NCI-H524 treated with DMSO at 0.1 percent for 48 hours (cell line): ENCODE results near the gene AKAP6.
A peak's percentile ranks its signal among the peaks of the same experiment; 100 is the strongest.

Experiments used
- DNase-seq: peaks from one replicate; lab custom pipeline; 2025; lab: John Stamatoyannopoulos, UW

AKAP6 gene

GRCh38 chr14:32405856-32406255, 76.8 kb downstream of the AKAP6 start:
- DNase-seq: no peak

GRCh38 chr14:32407130-32407529, 78.0 kb downstream of the AKAP6 start:
- DNase-seq: no peak

DNA sequence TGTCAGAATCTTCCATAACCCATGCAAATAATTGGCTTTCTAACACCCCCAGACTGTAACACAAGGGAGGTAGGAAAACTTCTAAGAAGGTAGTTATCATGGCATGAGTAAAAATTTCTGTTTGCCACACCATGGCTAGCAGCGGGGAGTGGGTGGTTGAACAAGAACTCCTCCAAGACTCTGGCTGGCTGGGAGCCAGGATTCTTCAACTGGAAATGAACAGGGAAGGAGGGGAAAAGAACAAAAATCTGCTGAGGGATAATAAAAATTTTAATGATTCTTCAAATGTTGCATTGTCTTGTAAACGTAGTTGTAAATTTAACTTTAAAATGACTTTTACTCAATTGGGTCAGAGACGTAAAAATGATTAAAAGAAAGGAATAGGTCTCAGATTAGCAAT, 78.9 kb downstream of the AKAP6 start:
- DNase-seq: no peak

- no peak for DNase-seq
Measured at GRCh38 chr14:32412103-32412502, 83.0 kb downstream of the AKAP6 start.

DNA sequence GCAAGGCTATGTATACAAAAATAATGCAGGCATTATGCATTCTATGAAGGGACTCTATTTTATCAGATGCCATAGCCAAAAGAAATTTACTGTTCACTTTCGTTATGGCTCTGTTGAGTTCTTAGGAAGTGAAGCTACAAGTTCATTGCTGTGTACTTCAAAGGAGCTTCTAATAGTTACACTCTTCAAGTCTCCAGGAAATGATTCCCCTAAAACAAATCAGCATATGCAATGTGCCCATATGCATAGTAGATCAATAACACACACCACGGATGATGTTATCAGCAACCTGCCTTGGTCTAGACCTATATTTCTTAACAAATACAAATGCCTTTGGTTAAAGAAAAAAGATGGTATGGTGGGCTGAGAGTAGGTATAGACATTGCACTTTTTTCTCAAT, 83.4 kb downstream of the AKAP6 start:
- no peak for DNase-seq

DNA sequence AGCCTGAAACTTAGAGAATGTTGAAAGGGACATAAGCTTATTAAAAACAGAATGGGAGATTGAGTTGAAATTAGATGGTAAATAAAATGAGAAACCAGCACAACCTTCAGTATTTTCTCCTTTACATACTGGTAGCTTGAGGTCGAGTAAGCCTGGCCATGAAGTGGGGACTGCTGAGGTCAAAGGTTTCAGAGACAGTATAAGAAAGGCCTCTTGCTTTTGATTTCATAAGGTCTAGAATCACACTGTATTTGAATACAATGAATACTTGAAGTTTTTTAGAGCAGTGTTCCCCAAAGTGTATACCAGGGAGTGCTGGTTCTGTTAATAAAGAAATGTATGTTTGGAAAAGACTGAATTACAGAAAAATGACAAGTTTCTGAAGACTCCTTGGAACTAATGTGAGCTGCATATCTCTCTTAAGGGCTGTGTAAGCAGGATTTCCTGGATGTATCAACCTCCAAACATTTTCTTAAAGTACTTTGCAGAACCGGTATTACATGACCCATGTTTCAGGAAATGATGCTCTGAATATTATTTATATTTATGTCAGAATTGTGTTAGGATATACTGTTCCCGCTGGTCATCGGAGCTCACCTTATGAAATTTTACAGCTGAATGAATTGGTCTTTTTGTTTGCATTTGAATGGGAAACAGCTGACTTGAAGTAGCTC, 85.0 kb downstream of the AKAP6 start:
- no peak for DNase-seq

GRCh38 chr14:32414808-32415255, 85.7 kb downstream of the AKAP6 start:
- no peak for DNase-seq

- no peak for DNase-seq
Measured at GRCh38 chr14:32417956-32418552, 89.0 kb downstream of the AKAP6 start.

- DNase-seq: no peak
Measured at GRCh38 chr14:32419429-32419828, 90.3 kb downstream of the AKAP6 start.

DNA sequence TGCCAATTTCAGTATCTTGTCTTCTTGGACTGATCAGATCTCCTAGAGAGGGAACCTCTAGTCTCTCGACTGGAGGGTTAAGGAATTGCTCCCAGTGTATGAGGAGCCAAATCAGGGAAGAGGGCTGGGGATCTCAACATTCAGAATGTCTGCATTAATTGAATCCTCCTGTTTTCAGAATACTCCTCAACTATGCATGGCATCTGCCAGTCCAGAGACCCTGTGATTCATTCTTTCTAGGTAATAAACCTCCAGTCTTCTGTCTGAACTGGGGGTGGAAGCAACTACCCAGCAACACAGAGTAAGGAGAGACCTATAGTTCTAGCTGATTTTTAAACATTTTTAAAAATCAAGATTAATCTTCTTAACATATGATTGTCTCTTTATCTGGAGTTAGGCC, 92.7 kb downstream of the AKAP6 start:
- no peak for DNase-seq

DNA sequence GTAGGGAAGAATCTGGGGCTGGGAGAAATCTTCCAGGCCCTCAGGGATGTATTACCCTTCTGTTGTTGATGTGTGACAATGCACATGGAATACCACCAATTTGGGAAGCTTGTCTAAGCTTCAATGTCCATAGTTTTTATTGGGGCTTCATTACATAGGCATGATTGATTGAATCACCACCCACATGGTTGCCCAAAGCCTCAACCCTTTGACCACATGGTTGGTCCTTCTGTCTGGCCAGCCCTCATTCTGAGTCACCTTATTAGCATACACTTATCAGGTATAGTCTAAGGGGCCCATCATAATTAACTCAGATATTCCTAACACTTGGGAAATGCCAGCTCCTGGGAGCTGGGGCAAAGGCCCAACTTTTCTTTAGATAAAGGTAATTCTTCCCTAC, 93.3 kb downstream of the AKAP6 start:
- no peak for DNase-seq

DNA sequence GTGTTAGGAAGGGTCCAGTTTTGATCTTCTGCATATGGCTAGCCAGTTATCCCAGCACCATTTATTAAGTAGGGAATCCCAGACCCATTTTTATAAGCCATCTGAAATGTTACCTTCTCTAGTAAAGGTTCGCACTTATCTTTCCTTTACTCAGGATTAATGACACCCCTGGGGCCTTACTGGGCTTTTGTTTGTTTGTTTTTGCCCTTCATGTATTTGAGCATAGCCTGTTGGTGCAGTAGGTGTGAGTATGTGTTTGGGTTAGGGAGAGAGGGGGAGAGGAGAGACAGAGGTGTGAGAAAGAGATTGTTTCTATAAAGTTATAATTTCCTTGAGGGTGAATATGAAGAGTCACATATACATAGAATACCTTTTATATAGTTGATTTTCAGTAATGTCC, 96.9 kb downstream of the AKAP6 start:
- no peak for DNase-seq

DNA sequence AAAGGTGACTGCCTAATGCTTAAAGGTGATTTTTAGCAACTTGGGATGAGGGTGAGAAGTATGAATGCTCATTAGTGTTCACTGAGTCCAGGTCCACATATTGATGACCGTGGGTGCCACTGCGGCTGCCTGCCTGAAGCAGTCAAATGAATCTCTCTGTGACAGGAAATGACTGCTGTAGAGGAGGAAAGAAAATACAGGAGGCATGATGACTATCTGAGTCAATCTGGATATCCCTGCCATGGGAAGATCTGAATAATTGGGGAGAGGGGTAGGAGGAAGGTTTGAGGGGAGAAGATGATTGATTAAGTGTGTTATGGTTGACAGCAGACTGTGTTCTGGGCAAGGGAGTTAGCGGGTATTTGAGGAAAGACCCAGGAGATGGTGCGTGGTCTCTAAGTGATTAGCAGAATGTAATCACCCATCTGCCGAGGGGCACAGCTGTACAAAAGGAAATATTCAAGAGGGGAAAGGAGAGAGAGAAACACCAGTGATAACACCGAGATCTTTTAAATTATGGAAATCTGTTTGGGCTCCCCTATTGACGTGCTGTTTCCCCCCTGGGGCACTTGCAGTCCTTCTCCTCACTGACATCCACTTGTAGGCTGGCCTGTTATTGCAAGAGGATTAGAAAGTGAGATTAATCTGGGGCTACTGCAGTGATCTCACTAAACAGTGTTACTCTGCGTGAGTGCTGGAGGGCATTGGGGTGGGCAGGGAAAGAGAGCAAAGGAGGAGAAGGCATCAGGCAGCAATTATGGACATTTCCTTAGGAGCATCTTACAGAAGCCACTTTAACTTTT, 97.7 kb downstream of the AKAP6 start:
- peak; percentile 100 for DNase-seq

GRCh38 chr14:32427726-32428528, 98.8 kb downstream of the AKAP6 start:
- no peak for DNase-seq

GRCh38 chr14:32428875-32429274, 99.8 kb downstream of the AKAP6 start:
- no peak for DNase-seq

DNA sequence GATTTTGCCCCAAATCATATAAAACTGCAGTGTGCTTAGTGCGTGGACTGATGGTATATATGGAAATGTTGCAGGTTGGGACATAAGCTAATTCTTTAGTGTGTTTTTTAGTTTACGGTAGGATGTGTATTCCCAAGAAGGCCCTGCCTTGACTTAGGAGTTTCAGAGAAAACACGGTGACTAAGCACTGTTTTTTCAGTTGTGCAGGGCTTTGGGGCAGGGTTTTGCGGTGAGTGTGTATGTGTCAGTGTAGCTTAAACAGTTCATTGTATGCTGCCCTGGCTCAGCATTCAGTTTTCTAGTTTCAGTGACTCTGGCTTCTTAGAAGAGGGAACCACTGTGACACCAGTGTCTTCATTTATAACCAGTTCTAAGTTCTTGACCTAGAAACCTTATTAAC, 101.2 kb downstream of the AKAP6 start:
- no peak for DNase-seq

- DNase-seq: no peak
Measured at GRCh38 chr14:32432813-32433538, 103.9 kb downstream of the AKAP6 start.

GRCh38 chr14:32434180-32434579, 105.1 kb downstream of the AKAP6 start:
- no peak for DNase-seq

GRCh38 chr14:32434880-32435279, 105.8 kb downstream of the AKAP6 start:
- no peak for DNase-seq

- DNase-seq: no peak
Measured at GRCh38 chr14:32435411-32435810, 106.3 kb downstream of the AKAP6 start.

DNA sequence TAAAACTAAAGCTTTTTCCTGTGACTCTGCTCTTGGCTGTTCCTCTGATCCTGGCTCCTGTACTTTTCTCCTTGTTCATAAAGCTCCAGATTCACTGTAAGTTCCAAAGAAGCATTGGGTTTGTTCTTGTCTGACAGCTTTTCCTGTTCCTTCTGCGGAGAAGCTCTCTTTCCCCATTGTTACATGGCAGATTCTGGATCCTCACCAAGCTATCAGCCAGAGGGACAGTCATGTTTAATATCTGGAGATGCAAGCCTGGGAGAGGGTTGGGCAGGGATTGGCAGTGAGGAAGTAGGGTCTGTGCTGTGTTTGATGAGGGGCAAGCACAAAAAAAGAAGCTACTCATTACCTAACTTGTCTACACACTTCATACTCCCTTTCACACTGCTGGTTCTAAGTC, 107.9 kb downstream of the AKAP6 start:
- DNase-seq: no peak

GRCh38 chr14:32438517-32438916, 109.4 kb downstream of the AKAP6 start:
- DNase-seq: no peak
